H1 (cell line): ENCODE results near the gene CFAP74. TPM values are rescaled to one million over a fixed set of nuclear protein-coding genes. Genes with fewer than 3 reads are reported as not detected.
A peak's percentile ranks its signal among the peaks of the same experiment; 100 is the strongest.

ENCODE experiments used
- CTCF ChIA-PET: fragments of 300-600 bp; sonication (Branson Sonifier 250); formaldehyde crosslinking; loops from one replicate; lab custom pipeline; 2021; ENCODE audit not compliant: partially characterized antibody; lab: Charles Lee
- POLR2A ChIA-PET: fragments of 300-600 bp; sonication (Branson Sonifier 250); formaldehyde crosslinking; loops from one replicate; lab custom pipeline; 2021; ENCODE audit warnings: inconsistent platforms; ENCODE audit not compliant: partially characterized antibody; lab: Charles Lee
- DNase-seq, 2 experiments: peaks; one replicate each; pipeline versions ENCODE4 v3.0.0 to v3.0.0-alpha.2; 2010 to 2022; ENCODE audit warnings: low spot score in 2 of 2, low read depth in 1 of 2, mixed read lengths in 1 of 2
- FAIRE-seq: peaks from 2 replicates; lab custom pipeline; 2011; peaks lifted over from hg19 to GRCh38; lab: Jason Lieb, UNC
- H2AFZ ChIP-seq: 2 replicates; pipeline ENCODE4 v1.8.1; 2012; ENCODE audit warnings: low read length, inconsistent platforms
- H2AK5ac ChIP-seq: 2 replicates; pipeline ENCODE4 v1.6.1; 2013; ENCODE audit warnings: low read depth, low read length
- H2BK120ac ChIP-seq: replicated peaks from 2 replicates; pipeline ENCODE3; 2013; ENCODE audit warnings: low read depth, low read length, inconsistent platforms
- H2BK12ac ChIP-seq: 2 replicates; pipeline ENCODE4 v1.6.1; 2013; ENCODE audit warnings: low read depth, low read length
- H2BK15ac ChIP-seq: 2 replicates; pipeline ENCODE4 v1.6.1; 2013; ENCODE audit warnings: low read length
- H2BK20ac ChIP-seq: 2 replicates; pipeline ENCODE4 v1.6.1; 2013; ENCODE audit warnings: low read length
- H2BK5ac ChIP-seq: 2 replicates; pipeline ENCODE4 v1.6.1; 2013; ENCODE audit warnings: low read depth, low read length
- H3K14ac ChIP-seq: 2 replicates; pipeline ENCODE4 v1.6.1; 2013; ENCODE audit warnings: inconsistent platforms; ENCODE audit not compliant: insufficient read length
- H3K18ac ChIP-seq: 2 replicates; pipeline ENCODE4 v1.6.1; 2013; ENCODE audit warnings: low read length; ENCODE audit errors: extremely low read depth
- H3K23ac ChIP-seq: 2 replicates; pipeline ENCODE4 v1.6.1; 2013; ENCODE audit warnings: inconsistent platforms; ENCODE audit not compliant: insufficient read length
- H3K23me2 ChIP-seq: 2 replicates; pipeline ENCODE4 v1.6.1; 2013; ENCODE audit warnings: low read depth, low read length
- H3K27ac ChIP-seq: 2 replicates; pipeline ENCODE4 v1.6.1; 2011; ENCODE audit warnings: low read depth, low read length, inconsistent platforms
- H3K27me3 ChIP-seq, 4 experiments: replicated peaks in 1 of 4; 1 replicate in 1 of 4; 2 replicates in 3 of 4; pipeline versions ENCODE4 v1.6.1 to v1.8.1; 2011 to 2013; ENCODE audit warnings: low read length in 3 of 4, mild to moderate bottlenecking in 3 of 4, inconsistent platforms in 2 of 4, mixed read lengths in 2 of 4, moderate library complexity in 1 of 4; ENCODE audit not compliant: control insufficient read depth in 3 of 4, insufficient read depth in 3 of 4; ENCODE audit errors: extremely low read depth in 1 of 4
- H3K36me3 ChIP-seq, 4 experiments: 2 replicates each; pipeline versions ENCODE4 v1.6.1 to v1.8.1; 2011 to 2013; ENCODE audit warnings: mild to moderate bottlenecking in 4 of 4, low read length in 3 of 4, moderate library complexity in 2 of 4, control low read depth in 1 of 4, inconsistent platforms in 1 of 4; ENCODE audit not compliant: insufficient read depth in 4 of 4, control insufficient read depth in 2 of 4
- H3K4ac ChIP-seq: replicated peaks from 2 replicates; pipeline ENCODE3; 2013; ENCODE audit warnings: low read length, low read depth, mixed read lengths, inconsistent platforms; ENCODE audit not compliant: insufficient read length
- H3K4me1 ChIP-seq, 4 experiments: replicated peaks in 1 of 4; 1 replicate in 1 of 4; 2 replicates in 3 of 4; pipeline versions ENCODE4 v1.6.1 to v1.8.1; 2011 to 2013; ENCODE audit warnings: low read length in 3 of 4, inconsistent platforms in 2 of 4, mixed read lengths in 1 of 4; ENCODE audit not compliant: insufficient read depth in 4 of 4, control insufficient read depth in 3 of 4
- H3K4me2 ChIP-seq, 2 experiments: 2 replicates each; pipeline versions ENCODE4 v1.6.1 to v1.8.1; 2011 to 2013; ENCODE audit warnings: low read depth in 2 of 2, low read length in 2 of 2, control low read depth in 1 of 2, inconsistent platforms in 1 of 2, mild to moderate bottlenecking in 1 of 2; ENCODE audit not compliant: insufficient read depth in 1 of 2
- H3K4me3 ChIP-seq, 4 experiments: fragments of 200-600, 300-600 bp in 1 of 4; sonication (generic), shearing (Covaris generic), sonication (Bioruptor Twin) in 1 of 4; 2 replicates each; pipeline versions ENCODE4 v1.5.1 to v1.8.1; 2011 to 2016; ENCODE audit warnings: low read length in 4 of 4, low read depth in 3 of 4, control low read depth in 2 of 4, inconsistent platforms in 2 of 4, mild to moderate bottlenecking in 2 of 4, mixed read lengths in 1 of 4, moderate library complexity in 1 of 4; ENCODE audit not compliant: insufficient read depth in 2 of 4; ENCODE audit errors: extremely low read depth in 1 of 4
- H3K56ac ChIP-seq: replicated peaks from 2 replicates; pipeline ENCODE3; 2013; ENCODE audit warnings: low read depth, mild to moderate bottlenecking, mixed read lengths, low read length, inconsistent platforms; ENCODE audit not compliant: insufficient read length
- H3K79me1 ChIP-seq: 2 replicates; pipeline ENCODE4 v1.6.1; 2013; ENCODE audit warnings: low read depth, low read length, control low read depth
- H3K79me2 ChIP-seq, 2 experiments: 2 replicates each; pipeline versions ENCODE4 v1.6.1 to v1.8.1; 2012 to 2013; ENCODE audit warnings: low read length in 2 of 2, mild to moderate bottlenecking in 2 of 2, inconsistent platforms in 1 of 2; ENCODE audit not compliant: insufficient read depth in 2 of 2, control insufficient read depth in 1 of 2
- H3K9ac ChIP-seq, 4 experiments: replicated peaks in 1 of 4; 1 replicate in 1 of 4; 2 replicates in 3 of 4; pipeline versions ENCODE4 v1.6.1 to v1.8.1; 2011 to 2013; ENCODE audit warnings: low read depth in 3 of 4, low read length in 3 of 4, control low read depth in 2 of 4, mild to moderate bottlenecking in 2 of 4, moderate library complexity in 2 of 4, inconsistent platforms in 1 of 4; ENCODE audit errors: extremely low read depth in 1 of 4
- H3K9me3 ChIP-seq, 2 experiments: 2 replicates each; pipeline versions ENCODE4 v1.6.1 to v1.8.1; 2012 to 2013; ENCODE audit warnings: mild to moderate bottlenecking in 2 of 2, moderate library complexity in 2 of 2, control low read depth in 1 of 2, inconsistent platforms in 1 of 2, low read depth in 1 of 2, low read length in 1 of 2, mixed read lengths in 1 of 2; ENCODE audit not compliant: insufficient read depth in 2 of 2
- H4K20me1 ChIP-seq, 2 experiments: replicated peaks in 1 of 2; 2 replicates each; pipeline versions ENCODE3 to v1.8.1; 2011 to 2013; ENCODE audit warnings: inconsistent platforms in 2 of 2, low read length in 2 of 2, mild to moderate bottlenecking in 1 of 2; ENCODE audit not compliant: insufficient read depth in 2 of 2, control insufficient read depth in 1 of 2
- H4K5ac ChIP-seq: 2 replicates; pipeline ENCODE4 v1.6.1; 2013; ENCODE audit warnings: low read length, low read depth, mixed read lengths, inconsistent platforms; ENCODE audit not compliant: insufficient read length
- H4K8ac ChIP-seq: 2 replicates; pipeline ENCODE4 v1.8.0; 2013; ENCODE audit warnings: mild to moderate bottlenecking, moderate library complexity, low read length, inconsistent platforms; ENCODE audit not compliant: insufficient read depth; ENCODE audit errors: extremely low read depth
- H4K91ac ChIP-seq: replicated peaks from 2 replicates; pipeline ENCODE3; 2013; ENCODE audit warnings: low read length, mixed read lengths, inconsistent platforms; ENCODE audit not compliant: insufficient read length
- CHD2 ChIP-seq: IDR thresholded peaks from 2 replicates; pipeline ENCODE4 v1.6.1; 2012; ENCODE audit warnings: low read length, improper control_type of control experiment
- EP300 ChIP-seq, 2 experiments: IDR thresholded peaks; 1 replicate in 1 of 2; 2 replicates in 1 of 2; pipeline ENCODE4 v1.6.1; 2011 to 2012; ENCODE audit warnings: low read depth in 2 of 2, low read length in 2 of 2, mild to moderate bottlenecking in 2 of 2, borderline replicate concordance in 1 of 2, inconsistent platforms in 1 of 2, moderate library complexity in 1 of 2
- HDAC2 ChIP-seq, 2 experiments: fragments of 300-600 bp in 1 of 2; sonication (generic) in 1 of 2; IDR thresholded peaks; 2 replicates each; pipeline ENCODE4 v1.6.1; 2011 to 2012; ENCODE audit warnings: low read depth in 2 of 2, low read length in 2 of 2, mild to moderate bottlenecking in 2 of 2, moderate library complexity in 2 of 2, borderline replicate concordance in 1 of 2, inconsistent platforms in 1 of 2
- KDM1A ChIP-seq: fragments of 200-600, 300-600 bp; sonication (generic); IDR thresholded peaks from 2 replicates; pipeline ENCODE4 v1.7.1; 2016; ENCODE audit warnings: mild to moderate bottlenecking, low read length, borderline replicate concordance
- SRF ChIP-seq: IDR thresholded peaks from 2 replicates; pipeline ENCODE4 v1.6.1; 2011; ENCODE audit warnings: mild to moderate bottlenecking, low read depth, low read length, moderate library complexity
- WGBS, 2 experiments: shearing (Covaris generic) in 1 of 2; methylation state at CpG; one replicate each; pipeline versions ENCODE4 v1.1.6 to v1.1.7; 2013 to 2015; ENCODE audit warnings: low lambda C conversion rate in 2 of 2, mixed read lengths in 2 of 2, inconsistent platforms in 1 of 2, low coverage in 1 of 2, missing lambda C conversion rate in 1 of 2; ENCODE audit not compliant: insufficient replicate concordance in 2 of 2, insufficient coverage in 1 of 2, insufficient read length in 1 of 2; ENCODE audit errors: extremely low coverage in 1 of 2, missing lambda C conversion rate in 1 of 2; 5-methylcytosine and 5-hydroxymethylcytosine counted together
- polyA plus RNA-seq, 7 experiments: library from polyadenylated mRNA; depleted of rRNA in 3 of 7; stranded (reverse) in 5 of 7; unstranded in 2 of 7; fragments of >200 nt in 5 of 7; fragments of 200-250 nt in 2 of 7; gene quantifications; 1 replicate in 5 of 7; 2 replicates in 1 of 7; 4 replicates in 1 of 7; pipeline versions ENCODE4 v1.2.1 to v1.2.3, GENCODE V29; 2011 to 2013; ENCODE audit warnings: missing spikeins in 2 of 7, mixed read lengths in 2 of 7
- total RNA-seq: library from RNA; stranded (reverse); fragmentation: NEBNext Ultra II Directional; extraction: Animal tissue kit (Norgen Biotek cat#: 25700); gene quantifications from 2 replicates; pipeline ENCODE4 v1.2.1, GENCODE V29; 2021
- TF ChIP-seq, protein P1 (sequence below): IDR thresholded peaks from 2 replicates; pipeline ENCODE4 v1.6.1; 2012; ENCODE audit warnings: low read length, inconsistent platforms

Gene CFAP74
- total and polyA plus RNA-seq, 2 of the 8 experiments (the other 6 are each of a cell fraction or from before 2014, with no cell fraction given) = 0.09 to 0.20 TPM

DNA sequence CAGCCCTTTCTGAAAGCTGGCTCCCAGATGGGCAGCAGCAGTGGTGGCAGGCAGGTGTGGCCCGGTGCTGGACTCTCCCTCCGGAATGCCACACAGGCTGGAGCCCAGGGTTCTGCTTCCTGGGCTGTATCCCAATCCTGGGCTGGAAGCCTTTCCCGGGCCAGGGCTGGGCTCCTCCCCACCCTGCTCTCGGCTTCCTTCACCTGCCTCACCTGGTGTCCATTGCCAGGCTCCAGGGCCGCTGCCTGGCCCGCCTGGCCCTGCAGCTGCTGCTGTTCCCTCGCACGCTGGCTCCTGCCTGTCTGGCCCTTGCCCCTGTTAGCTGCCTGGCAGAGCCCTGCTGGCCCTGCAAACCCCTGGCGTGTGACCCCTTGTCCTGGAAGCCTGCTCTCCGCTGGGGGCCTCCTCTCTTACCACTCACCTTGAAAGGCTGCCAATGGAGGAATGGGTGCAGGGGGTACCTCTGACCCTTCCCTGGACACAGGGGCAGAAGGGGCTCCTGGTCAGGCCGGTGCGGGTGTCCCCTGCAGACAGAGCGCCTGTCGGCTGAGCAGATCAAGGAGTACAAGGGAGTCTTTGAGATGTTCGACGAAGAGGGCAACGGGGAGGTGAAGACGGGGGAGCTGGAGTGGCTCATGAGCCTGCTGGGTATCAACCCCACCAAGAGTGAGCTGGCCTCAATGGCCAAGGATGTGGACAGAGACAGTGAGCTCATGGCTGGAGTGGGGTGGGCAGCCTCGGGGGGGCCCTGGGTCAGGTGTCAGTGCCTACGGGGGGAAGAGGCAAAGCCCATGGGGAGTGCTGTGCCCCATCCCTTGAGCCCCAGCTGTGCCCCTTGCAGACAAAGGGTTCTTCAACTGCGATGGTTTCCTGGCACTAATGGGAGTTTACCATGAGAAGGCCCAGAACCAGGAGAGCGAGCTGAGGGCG, 87.4 kb downstream of the CFAP74 start:
- Histone ChIP-seq H4K20me1 (no peaks in the 10 kb centered on the region), H4K5ac (no peak overlapping the region), H3K4me1 (peaks cover 0 to 19% (median 12%) of the 10 kb centered on the region in 4 experiments; a peak in 6 of 7 replicates), H3K4ac (no peak overlapping the region), H3K14ac (no peak overlapping the region), H2BK5ac (no peak overlapping the region), H3K79me1 (no peaks in the 10 kb centered on the region), H3K18ac (no peak overlapping the region), H3K9me3 (no peaks in the 10 kb centered on the region), H3K23me2 (peaks cover 4% of the 10 kb centered on the region; the same call in 1 of the 2 replicates), H3K36me3 (no peaks in the 10 kb centered on the region), H4K91ac (no peak overlapping the region), H2BK120ac (no peak overlapping the region), H2BK12ac (no peak overlapping the region; the same call in 1 of the 2 replicates), H3K23ac (no peak overlapping the region), H3K4me2 (no peak overlapping the region), H3K27ac (no peak overlapping the region), H3K27me3 (peaks cover 0 to 2% (median under 1%) of the 10 kb centered on the region in 4 experiments; a peak in 2 of 7 replicates), H3K56ac (no peak overlapping the region), H2BK20ac (no peak overlapping the region), H3K79me2 (no peaks in the 10 kb centered on the region), H2AFZ (no peak overlapping the region), H2AK5ac (no peak overlapping the region), H3K9ac (no peak overlapping the region), H2BK15ac (peak overlapping the region; percentile 46; the same call in 1 of the 2 replicates), H4K8ac (no peak overlapping the region), H3K4me3 (no peak overlapping the region)
- POLR2A ChIA-PET = interaction anchor here (1.1 kb wide), 2 partner anchors 134 to 139 kb away, joined by 3 read pairs; no protein-coding TSS in a partner anchor
- CTCF ChIA-PET = interaction anchor here (1.0 to 2.9 kb wide), 5 partner anchors 10 to 128 kb away, joined by 3 to 12 read pairs (median 5); no protein-coding TSS in a partner anchor
- FAIRE-seq (no peak), DNase-seq (no peak)
- TF ChIP-seq, protein P1, sequence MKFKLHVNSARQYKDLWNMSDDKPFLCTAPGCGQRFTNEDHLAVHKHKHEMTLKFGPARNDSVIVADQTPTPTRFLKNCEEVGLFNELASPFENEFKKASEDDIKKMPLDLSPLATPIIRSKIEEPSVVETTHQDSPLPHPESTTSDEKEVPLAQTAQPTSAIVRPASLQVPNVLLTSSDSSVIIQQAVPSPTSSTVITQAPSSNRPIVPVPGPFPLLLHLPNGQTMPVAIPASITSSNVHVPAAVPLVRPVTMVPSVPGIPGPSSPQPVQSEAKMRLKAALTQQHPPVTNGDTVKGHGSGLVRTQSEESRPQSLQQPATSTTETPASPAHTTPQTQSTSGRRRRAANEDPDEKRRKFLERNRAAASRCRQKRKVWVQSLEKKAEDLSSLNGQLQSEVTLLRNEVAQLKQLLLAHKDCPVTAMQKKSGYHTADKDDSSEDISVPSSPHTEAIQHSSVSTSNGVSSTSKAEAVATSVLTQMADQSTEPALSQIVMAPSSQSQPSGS = no peak
- TF ChIP-seq EP300 (IDR thresholded peaks at IDR 0.05; ENCODE audit: borderline replicate concordance in 1 of 2, low read depth in 2 of 2, low read length in 2 of 2) (no peak), SRF (no peak), CHD2 (no peak), HDAC2 (IDR thresholded peaks at IDR 0.05; ENCODE audit: borderline replicate concordance in 1 of 2, low read depth in 2 of 2, low read length in 2 of 2) (no peak), KDM1A (no peak)
- WGBS, 2 experiments = 90% methylated on average over 23 of the region's 23 CpGs; no CpG with 5 or more reads in 1 of the 2 experiments
